MG63 (cell line): ENCODE data around the gene RAB21. TPM values are rescaled to one million over a fixed set of nuclear protein-coding genes. Genes with fewer than 3 reads are reported as not detected.

Experiments used
- DNase-seq: peaks from one replicate; pipeline ENCODE4 v3.0.0-alpha.2; 2020
- H3K27me3 ChIP-seq: fragments of 250-450 bp; sonication (Bioruptor Pico); 2 replicates; pipeline ENCODE4 v1.5.1; 2020; ENCODE audit warnings: mild to moderate bottlenecking, moderate library complexity
- H3K36me3 ChIP-seq: fragments of 250-450 bp; sonication (Bioruptor Pico); 2 replicates; pipeline ENCODE4 v1.5.1; 2020; ENCODE audit warnings: mild to moderate bottlenecking, moderate library complexity
- H3K4me3 ChIP-seq: fragments of 250-450 bp; sonication (Bioruptor Pico); 2 replicates; pipeline ENCODE4 v1.5.1; 2020; ENCODE audit warnings: mild to moderate bottlenecking, moderate library complexity
- H3K9me3 ChIP-seq: fragments of 250-450 bp; sonication (Bioruptor Pico); 2 replicates; pipeline ENCODE4 v1.5.1; 2020; ENCODE audit warnings: mild to moderate bottlenecking, moderate library complexity
- total RNA-seq: library from RNA; depleted of rRNA; stranded (reverse); fragments of >200 nt; shearing (Covaris generic); gene quantifications from 2 replicates; pipeline ENCODE4 v1.2.3, GENCODE V29; 2014; ENCODE audit warnings: low replicate concordance; rRNA removed

Gene RAB21
- total RNA-seq, 1 experiment from 2014 or later, result 36.7 TPM

GRCh38 chr12:71837356-71837755 is 82.7 kb downstream of the RAB21 start:
- no peak for DNase-seq
- Histone ChIP-seq H3K4me3 (no peak overlapping the region), H3K36me3 (peaks cover 14% of the 10 kb centered on the region), H3K9me3 (no peaks in the 10 kb centered on the region), H3K27me3 (no peaks in the 10 kb centered on the region)

- Histone ChIP-seq H3K4me3 (no peak overlapping the region), H3K36me3 (peaks cover 14% of the 10 kb centered on the region), H3K9me3 (no peaks in the 10 kb centered on the region), H3K27me3 (no peaks in the 10 kb centered on the region)
- no peak for DNase-seq
Measured at GRCh38 chr12:71838231-71838630, 83.6 kb downstream of the RAB21 start.

- no peak overlapping the region for H3K4me3 ChIP-seq
- H3K27me3 ChIP-seq, result no peaks in the 10 kb centered on the region
- no peak for DNase-seq
- H3K36me3 ChIP-seq, result peaks cover 14% of the 10 kb centered on the region
- no peaks in the 10 kb centered on the region for H3K9me3 ChIP-seq
Measured at GRCh38 chr12:71838676-71839075, 84.0 kb downstream of the RAB21 start.

GRCh38 chr12:71840231-71840847 is 85.7 kb downstream of the RAB21 start:
- Histone ChIP-seq H3K4me3 (peak overlapping the region; percentile 80), H3K27me3 (no peaks in the 10 kb centered on the region), H3K9me3 (no peaks in the 10 kb centered on the region), H3K36me3 (peaks cover 14% of the 10 kb centered on the region)
- DNase-seq, result peak; percentile 25

- peaks cover 37% of the 10 kb centered on the region for H3K36me3 ChIP-seq
- H3K9me3 ChIP-seq, result peaks cover 3% of the 10 kb centered on the region; the same call in 1 of the 2 replicates
- no peak overlapping the region for H3K4me3 ChIP-seq
- DNase-seq, result no peak
- H3K27me3 ChIP-seq, result no peaks in the 10 kb centered on the region
Measured at GRCh38 chr12:71846322-71846940, 91.8 kb downstream of the RAB21 start.

GRCh38 chr12:71848212-71848611 is 93.5 kb downstream of the RAB21 start:
- Histone ChIP-seq H3K9me3 (peaks cover 6% of the 10 kb centered on the region; the same call in 1 of the 2 replicates), H3K4me3 (no peak overlapping the region), H3K27me3 (no peaks in the 10 kb centered on the region), H3K36me3 (peaks cover 28% of the 10 kb centered on the region)
- no peak for DNase-seq

GRCh38 chr12:71849109-71849851 is 94.6 kb downstream of the RAB21 start:
- H3K9me3 ChIP-seq, result peaks cover 7% of the 10 kb centered on the region; the same call in 1 of the 2 replicates
- H3K36me3 ChIP-seq, result peaks cover 28% of the 10 kb centered on the region
- no peaks in the 10 kb centered on the region for H3K27me3 ChIP-seq
- no peak for DNase-seq
- no peak overlapping the region for H3K4me3 ChIP-seq

Other genes starting within 250 kb of the RAB21 start
- gene ZFC3H1, start 91.0 kb upstream of the RAB21 start, total RNA-seq, result 11.5 and 34.6 TPM in 2 replicates
- gene THAP2, start 90.6 kb upstream of the RAB21 start, total RNA-seq, result 1.3 and 3.0 TPM in 2 replicates
- gene TMEM19, start 68.8 kb upstream of the RAB21 start, total RNA-seq, result 30.5 and 47.5 TPM in 2 replicates
- gene TBC1D15, start 84.9 kb downstream of the RAB21 start, total RNA-seq, result 10.5 and 12.0 TPM in 2 replicates
- gene TPH2, start 184.0 kb downstream of the RAB21 start, total RNA-seq, result not detected in 2 replicates